ENCODE results near the gene DAB1.
A peak's percentile ranks its signal among the peaks of the same experiment; 100 is the strongest.

Gene DAB1

GRCh38 chr1:57311411-57311810, 112.4 kb downstream of the DAB1 start:
- no peak for DNase-seq

GRCh38 chr1:57311006-57311405, 112.9 kb downstream of the DAB1 start:
- no peak for DNase-seq

DNA sequence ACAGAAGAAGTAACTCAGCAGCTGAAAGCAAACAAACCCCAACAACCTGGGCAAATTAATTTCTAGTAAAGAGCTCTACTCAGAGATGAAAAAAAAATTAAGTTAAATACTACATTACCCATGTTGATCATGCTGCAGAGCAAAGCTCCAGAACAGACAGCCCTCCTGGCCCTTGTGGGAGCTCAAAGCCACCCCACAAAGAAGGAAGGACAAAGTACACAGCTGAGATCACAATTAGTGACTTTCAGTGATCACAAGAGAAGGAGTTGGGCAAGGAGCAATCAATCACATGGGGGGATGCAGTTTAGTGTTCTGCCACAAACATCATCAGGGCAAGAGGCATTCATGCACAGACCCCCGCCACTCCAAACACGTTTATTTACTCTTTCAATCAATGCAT, 114.2 kb downstream of the DAB1 start:
- DNase-seq: no peak

- DNase-seq: peak; percentile 59
Observed at GRCh38 chr1:57307392-57308170, 116.3 kb downstream of the DAB1 start.

- no peak for DNase-seq
Observed at GRCh38 chr1:57304591-57304990, 119.3 kb downstream of the DAB1 start.

- DNase-seq: no peak
Observed at GRCh38 chr1:57302812-57303596, 120.9 kb downstream of the DAB1 start.

DNA sequence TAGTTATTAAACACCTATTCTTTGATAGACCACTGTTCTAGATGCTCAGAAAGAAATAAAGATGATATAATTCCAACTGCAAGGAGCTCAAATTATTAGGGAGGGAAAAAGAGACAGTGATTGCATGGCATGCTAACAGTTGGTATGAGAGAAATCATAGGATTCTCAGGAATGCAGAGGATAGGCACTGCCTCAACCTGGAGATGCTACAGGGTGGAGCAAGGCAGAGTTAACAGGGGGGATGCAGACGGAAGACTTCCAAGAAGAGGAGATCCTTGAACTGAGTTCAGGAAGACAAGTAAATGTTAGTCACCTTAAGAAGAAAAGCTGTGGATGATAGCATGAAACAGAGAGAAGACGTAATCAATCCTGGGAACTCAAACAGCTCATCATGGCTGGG, 123.7 kb downstream of the DAB1 start:
- no peak for DNase-seq

- DNase-seq: no peak
Observed at GRCh38 chr1:57296726-57297250, 127.1 kb downstream of the DAB1 start.

- no peak for DNase-seq
Observed at GRCh38 chr1:57295326-57295725, 128.5 kb downstream of the DAB1 start.

GRCh38 chr1:57294177-57294576, 129.7 kb downstream of the DAB1 start:
- DNase-seq: no peak

DNA sequence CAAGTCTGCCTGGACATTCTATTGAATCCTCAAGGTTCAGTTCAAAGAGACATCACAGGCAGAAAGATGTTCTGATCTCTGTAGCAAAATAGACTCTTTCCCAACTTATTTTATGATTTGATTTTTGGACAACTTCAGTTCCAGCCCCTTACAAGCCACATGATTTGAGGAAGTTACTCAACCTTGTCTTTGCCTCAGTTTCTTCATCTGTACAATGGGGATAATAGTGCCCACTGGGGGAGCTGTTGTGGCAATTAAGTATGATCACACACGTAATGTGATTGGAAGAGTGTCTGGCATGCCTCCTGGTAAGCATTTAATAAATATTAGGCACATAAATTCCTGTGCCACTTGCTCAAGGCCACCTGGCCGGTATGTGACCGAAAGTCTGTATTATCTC, 130.6 kb downstream of the DAB1 start:
- DNase-seq: no peak

DNA sequence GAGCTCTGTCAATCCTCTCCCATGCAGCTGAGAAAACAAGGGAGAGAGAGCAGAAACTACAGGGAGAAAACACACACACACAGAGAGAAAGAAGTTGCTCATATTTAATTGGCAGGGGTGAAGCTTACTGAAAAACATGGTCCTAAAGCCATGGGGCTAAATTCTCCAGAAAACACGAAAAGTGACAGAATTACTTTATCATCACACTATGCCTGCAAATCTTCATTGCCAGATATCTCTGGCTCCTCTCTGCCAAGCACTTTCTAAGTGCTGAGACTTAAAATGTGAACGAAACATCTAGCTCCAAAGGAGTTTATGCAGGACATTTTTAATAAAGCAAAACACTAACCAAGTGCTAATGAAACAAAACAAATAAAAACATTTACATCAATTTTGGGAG, 134.1 kb downstream of the DAB1 start:
- DNase-seq: no peak

GRCh38 chr1:57285992-57286391, 137.9 kb downstream of the DAB1 start:
- DNase-seq: no peak

DNA sequence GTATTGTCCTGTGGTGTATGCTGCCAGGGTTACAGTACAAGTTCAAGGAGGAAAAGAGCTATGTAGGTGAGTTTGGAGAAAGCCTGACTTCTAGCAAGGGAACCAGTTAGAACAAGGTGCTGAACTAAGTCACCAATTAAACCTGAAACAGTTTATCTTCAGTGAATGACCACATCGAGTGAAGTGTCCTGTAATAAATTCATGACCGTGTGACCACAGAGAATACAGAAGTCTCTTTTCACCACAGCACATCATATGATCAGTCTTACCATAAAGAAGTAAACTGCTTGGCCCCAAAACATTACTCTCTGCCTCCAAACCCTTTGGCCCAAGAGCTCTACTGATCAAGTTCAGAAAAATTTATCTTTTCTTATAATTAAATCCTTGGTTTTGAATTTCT, 141.4 kb downstream of the DAB1 start:
- DNase-seq: no peak

- DNase-seq: no peak
Observed at GRCh38 chr1:57281324-57281723, 142.5 kb downstream of the DAB1 start.

DNA sequence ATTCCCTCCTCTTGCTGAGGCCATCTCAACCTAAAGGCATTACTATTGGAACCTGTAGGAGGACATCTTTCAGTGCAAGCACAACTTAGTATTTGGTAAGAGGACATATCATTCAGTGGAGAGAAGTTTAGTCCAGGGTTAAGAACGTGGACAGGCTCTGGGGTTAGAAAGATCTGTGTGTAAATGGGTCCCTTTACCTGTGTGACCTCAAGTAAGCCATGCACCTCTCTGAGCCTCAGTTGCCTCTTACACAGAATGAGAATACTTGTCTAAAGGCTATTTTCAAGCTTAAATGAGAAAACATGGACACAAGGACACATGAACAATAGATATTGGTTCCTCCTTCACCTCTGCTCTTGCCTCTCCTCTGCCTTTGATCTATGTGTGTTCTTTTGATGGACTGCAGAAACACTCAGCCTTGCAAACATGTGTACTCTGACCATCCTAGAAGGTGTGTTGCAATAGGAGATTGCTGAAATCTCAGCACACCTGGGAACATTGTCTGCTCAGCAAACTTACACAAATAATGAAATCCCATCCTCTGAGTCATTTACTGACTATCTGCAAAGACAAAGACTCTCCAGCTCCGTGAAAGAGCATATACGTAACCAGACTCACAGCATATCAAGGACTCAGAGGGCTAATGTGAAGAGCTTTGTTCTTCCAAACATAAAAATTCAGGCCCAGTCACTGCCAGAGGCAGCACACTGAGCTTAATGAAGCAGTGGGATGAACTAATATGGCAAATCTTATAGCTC, 143.8 kb downstream of the DAB1 start:
- peak; percentile 89 for DNase-seq

GRCh38 chr1:57278558-57278957, 145.3 kb downstream of the DAB1 start:
- no peak for DNase-seq

DNA sequence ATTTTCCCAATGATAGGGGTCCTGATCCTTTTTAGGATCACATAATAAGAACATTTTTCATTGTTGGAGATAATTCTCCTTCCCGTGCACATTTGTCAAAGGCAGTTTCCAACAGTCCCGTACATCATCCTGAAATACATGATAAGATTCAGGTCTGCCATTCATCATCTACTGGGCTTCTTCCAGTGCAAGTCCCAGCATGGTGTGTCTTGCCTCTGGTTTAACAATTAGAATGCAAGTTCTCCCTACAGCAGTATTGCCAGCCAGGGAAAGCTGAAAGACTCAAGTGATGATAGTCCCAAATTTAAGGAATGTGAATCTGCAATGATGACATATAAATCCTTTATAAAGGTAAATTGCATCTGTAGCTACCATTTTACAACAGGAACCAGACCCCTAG, 146.2 kb downstream of the DAB1 start:
- DNase-seq: no peak

DNA sequence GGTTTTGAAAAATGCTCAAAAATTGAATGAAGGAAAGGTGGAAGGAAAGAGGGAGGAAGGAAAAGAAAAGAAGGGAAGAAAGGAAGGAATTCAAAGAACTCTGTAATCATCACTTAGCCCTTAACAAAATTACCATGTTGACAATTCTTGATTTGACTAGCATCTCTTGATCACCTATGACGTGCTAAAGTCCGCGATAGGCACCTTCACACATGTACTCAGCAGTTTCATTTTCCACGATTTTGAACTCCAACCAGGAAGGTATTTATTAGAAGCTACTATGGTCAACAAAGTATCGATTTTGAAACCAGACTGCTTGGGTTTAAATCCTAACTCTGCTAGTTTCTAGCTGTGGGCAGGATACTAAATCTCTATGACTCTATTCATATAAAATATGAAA, 146.9 kb downstream of the DAB1 start:
- no peak for DNase-seq

DNA sequence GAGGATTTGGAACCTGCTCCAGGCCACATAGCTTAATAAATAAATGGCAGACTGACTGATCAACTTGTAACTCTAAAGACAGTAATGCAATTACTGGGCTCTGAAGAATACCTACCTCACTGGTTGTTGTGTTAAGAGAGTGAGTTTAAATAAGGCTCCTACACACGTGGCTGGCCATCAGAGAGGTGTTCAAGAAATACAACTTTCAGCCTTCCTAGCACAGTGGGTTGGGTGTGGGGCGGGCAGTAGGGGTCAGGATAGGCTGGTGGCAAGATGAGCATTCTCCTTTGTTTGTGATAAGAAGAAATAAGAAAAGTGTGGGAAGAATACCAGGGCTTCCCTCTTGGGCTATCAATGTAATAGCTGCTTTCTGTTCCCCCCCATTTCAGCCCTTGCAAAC, 151.3 kb downstream of the DAB1 start:
- no peak for DNase-seq

DNA sequence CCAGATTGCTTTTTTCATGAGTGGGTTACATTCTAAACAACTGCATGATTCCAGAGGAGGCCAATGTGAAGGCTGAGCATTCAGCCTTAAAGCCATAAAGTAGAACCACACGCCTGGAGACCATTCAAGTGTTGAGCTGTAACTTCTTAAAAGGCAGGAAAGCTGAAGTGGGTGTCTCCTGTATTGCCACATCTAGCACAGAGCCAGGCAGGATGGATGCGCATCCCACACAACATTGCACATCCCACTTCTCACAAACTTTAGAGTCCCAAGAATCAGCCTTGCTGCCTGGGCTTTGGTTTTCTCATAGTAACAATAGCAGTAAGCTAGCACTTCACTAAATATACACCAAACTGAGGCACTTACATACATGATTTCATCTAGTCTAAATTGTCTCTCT, 151.7 kb downstream of the DAB1 start:
- no peak for DNase-seq

- DNase-seq: no peak
Observed at GRCh38 chr1:57270927-57271698, 152.7 kb downstream of the DAB1 start.

All from DMS53 (cell line).